ENCODE data around the gene SRF. TPM values are rescaled to one million over a fixed set of nuclear protein-coding genes. Genes with fewer than 3 reads are reported as not detected.

The SRF gene
- total RNA-seq, 4 donors from 2014 or later, result 26.7 to 32.6 (median 29.6) TPM

- H3K27ac ChIP-seq, result no peak overlapping the region
Measured at GRCh38 chr6:43185391-43185985, 14.4 kb downstream of the SRF start.

GRCh38 chr6:43186019-43186418, 14.9 kb downstream of the SRF start:
- no peak overlapping the region for H3K27ac ChIP-seq
- H3K36me3 ChIP-seq, result peaks cover 0 to 14% (median 3%) of the 10 kb centered on the region in 4 donors
- intact Hi-C loops (cut with DNase I; ENCODE audit: low total_unique reads), result no loop called here

More at GRCh38 chr6:43185391-43185985, 14.4 kb downstream of the SRF start:
- Histone ChIP-seq H3K27me3 (no peaks in the 10 kb centered on the region), H3K9me3 (no peaks in the 10 kb centered on the region), H3K36me3 (peaks cover 0 to 14% (median 0%) of the 10 kb centered on the region in 4 donors), H3K4me3 (no peak overlapping the region), H3K4me1 (peaks cover 0 to 21% (median 19%) of the 10 kb centered on the region in 4 donors)
- in situ Hi-C loops (cut with MboI; ENCODE audit: low pct_ligation_motif_present in 1 of 4, low pct_unique_long_range_greater_than_20kb in 1 of 4, low sequenced_read_pairs in 3 of 4) (no loop called here), intact Hi-C loops (cut with DNase I; ENCODE audit: low total_unique reads) (no loop called here)
- TF ChIP-seq CTCF (IDR thresholded peaks at IDR 0.05), result no peak
- TF ChIP-seq EP300 (IDR thresholded peaks at IDR 0.05; ENCODE audit: low read depth), result no peak
- no peak for TF ChIP-seq POLR2A (IDR thresholded peaks at IDR 0.05)
- no peak for TF ChIP-seq POLR2AphosphoS5 (IDR thresholded peaks at IDR 0.05)
- DNase-seq, result no peak
- WGBS, 2 donors (ENCODE audit: low coverage in 1 of 2), result 78 to 86% methylated on average over 4 to 5 of the region's 5 CpGs

GRCh38 chr6:43186706-43187105, 15.6 kb downstream of the SRF start:
- no peak for DNase-seq
- Histone ChIP-seq H3K4me3 (no peak overlapping the region), H3K4me1 (peaks cover 0 to 16% (median 14%) of the 10 kb centered on the region in 4 donors), H3K27me3 (no peaks in the 10 kb centered on the region), H3K9me3 (no peaks in the 10 kb centered on the region), H3K36me3 (peaks cover 0 to 14% (median 3%) of the 10 kb centered on the region in 4 donors), H3K27ac (no peak overlapping the region)
- intact Hi-C loops (cut with DNase I; ENCODE audit: low total_unique reads), result no loop called here
- 100% methylated on average over 4 of the region's 4 CpGs; no CpG with 5 or more reads in 1 of the 2 donors for WGBS, 2 donors (ENCODE audit: low coverage in 1 of 2)
- no peak for TF ChIP-seq POLR2AphosphoS5 (IDR thresholded peaks at IDR 0.05)
- TF ChIP-seq CTCF (IDR thresholded peaks at IDR 0.05), result no peak
- TF ChIP-seq EP300 (IDR thresholded peaks at IDR 0.05; ENCODE audit: low read depth), result no peak
- no peak for TF ChIP-seq POLR2A (IDR thresholded peaks at IDR 0.05)
- in situ Hi-C loops (cut with MboI; ENCODE audit: low pct_ligation_motif_present in 1 of 4, low pct_unique_long_range_greater_than_20kb in 1 of 4, low sequenced_read_pairs in 3 of 4), result no loop called here

More at GRCh38 chr6:43186019-43186418, 14.9 kb downstream of the SRF start:
- Histone ChIP-seq H3K4me3 (no peak overlapping the region), H3K4me1 (peaks cover 0 to 21% (median 19%) of the 10 kb centered on the region in 4 donors), H3K27me3 (no peaks in the 10 kb centered on the region), H3K9me3 (no peaks in the 10 kb centered on the region)
- TF ChIP-seq POLR2A (IDR thresholded peaks at IDR 0.05), result no peak
- TF ChIP-seq EP300 (IDR thresholded peaks at IDR 0.05; ENCODE audit: low read depth), result no peak
- TF ChIP-seq POLR2AphosphoS5 (IDR thresholded peaks at IDR 0.05), result no peak
- no peak for TF ChIP-seq CTCF (IDR thresholded peaks at IDR 0.05)
- no peak for DNase-seq
- in situ Hi-C loops (cut with MboI; ENCODE audit: low pct_ligation_motif_present in 1 of 4, low pct_unique_long_range_greater_than_20kb in 1 of 4, low sequenced_read_pairs in 3 of 4), result no loop called here
- 97 to 100% methylated on average over 3 to 14 of the region's 14 CpGs for WGBS, 2 donors (ENCODE audit: low coverage in 1 of 2)

- H3K27me3 ChIP-seq, result no peaks in the 10 kb centered on the region
- H3K27ac ChIP-seq, result no peak overlapping the region
- no peaks in the 10 kb centered on the region for H3K9me3 ChIP-seq
- DNase-seq, result no peak
- H3K36me3 ChIP-seq, result peaks cover 0 to 14% (median 3%) of the 10 kb centered on the region in 4 donors
- intact Hi-C loops (cut with DNase I; ENCODE audit: low total_unique reads) (no loop called here), in situ Hi-C loops (cut with MboI; ENCODE audit: low pct_ligation_motif_present in 1 of 4, low pct_unique_long_range_greater_than_20kb in 1 of 4, low sequenced_read_pairs in 3 of 4) (no loop called here)
- peaks cover 0 to 10% (median 9%) of the 10 kb centered on the region in 4 donors for H3K4me1 ChIP-seq
- TF ChIP-seq POLR2A (IDR thresholded peaks at IDR 0.05), result no peak
- TF ChIP-seq EP300 (IDR thresholded peaks at IDR 0.05; ENCODE audit: low read depth), result no peak
- TF ChIP-seq CTCF (IDR thresholded peaks at IDR 0.05), result no peak
- no peak for TF ChIP-seq POLR2AphosphoS5 (IDR thresholded peaks at IDR 0.05)
- 83 to 98% methylated on average over 1 to 7 of the region's 7 CpGs for WGBS, 2 donors (ENCODE audit: low coverage in 1 of 2)
- H3K4me3 ChIP-seq, result no peak overlapping the region
Measured at GRCh38 chr6:43187821-43188220, 16.8 kb downstream of the SRF start.
